Trophoblast cell (in vitro differentiated cells and primary cell): ENCODE measurements around the gene TRAPPC11.

ENCODE experiments used
- DNase-seq, 2 donors: peaks; one replicate each; pipeline ENCODE4 v3.0.0-alpha.2; 2016
- H2AFZ ChIP-seq: 2 replicates; pipeline ENCODE4 v1.6.1; 2013; ENCODE audit warnings: low read length, moderate library complexity, mild to moderate bottlenecking; ENCODE audit not compliant: insufficient read depth, poor library complexity
- H2AK5ac ChIP-seq: 2 replicates; pipeline ENCODE4 v1.6.1; 2013; ENCODE audit warnings: mild to moderate bottlenecking, low read length
- H2BK120ac ChIP-seq: 2 replicates; pipeline ENCODE4 v1.6.1; 2013; ENCODE audit warnings: low read length, mild to moderate bottlenecking, moderate library complexity; ENCODE audit not compliant: insufficient read depth, poor library complexity
- H2BK12ac ChIP-seq: 2 replicates; pipeline ENCODE4 v1.6.1; 2013; ENCODE audit warnings: mild to moderate bottlenecking, low read length, moderate library complexity
- H2BK5ac ChIP-seq: 2 replicates; pipeline ENCODE4 v1.6.1; 2013; ENCODE audit warnings: low read length, low read depth, moderate library complexity, mild to moderate bottlenecking; ENCODE audit not compliant: poor library complexity
- H3K14ac ChIP-seq: 2 replicates; pipeline ENCODE4 v1.6.1; 2013; ENCODE audit warnings: mild to moderate bottlenecking, low read length
- H3K18ac ChIP-seq: 2 replicates; pipeline ENCODE4 v1.6.1; 2013; ENCODE audit warnings: mild to moderate bottlenecking, low read length
- H3K23ac ChIP-seq: 2 replicates; pipeline ENCODE4 v1.6.1; 2013; ENCODE audit warnings: low read length
- H3K27ac ChIP-seq: 2 replicates; pipeline ENCODE4 v1.5.1; 2013; ENCODE audit warnings: low read depth, mild to moderate bottlenecking, inconsistent platforms, low read length, moderate library complexity
- H3K27me3 ChIP-seq: 2 replicates; pipeline ENCODE4 v1.6.1; 2013; ENCODE audit warnings: inconsistent platforms, mild to moderate bottlenecking, low read length, moderate library complexity; ENCODE audit not compliant: insufficient read depth
- H3K36me3 ChIP-seq, 2 experiments: 1 replicate in 1 of 2; 2 replicates in 1 of 2; pipeline ENCODE4 v1.6.1; 2013; ENCODE audit warnings: low read length in 2 of 2, mild to moderate bottlenecking in 2 of 2, moderate library complexity in 1 of 2; ENCODE audit not compliant: insufficient read depth in 2 of 2, control insufficient read depth in 1 of 2
- H3K4ac ChIP-seq: 2 replicates; pipeline ENCODE4 v1.6.1; 2013; ENCODE audit warnings: low read depth, mild to moderate bottlenecking, low read length, moderate library complexity
- H3K4me1 ChIP-seq, 2 experiments: 1 replicate in 1 of 2; 2 replicates in 1 of 2; pipeline ENCODE4 v1.6.1; 2013; ENCODE audit warnings: low read length in 2 of 2, mild to moderate bottlenecking in 2 of 2, moderate library complexity in 1 of 2; ENCODE audit not compliant: insufficient read depth in 2 of 2, control insufficient read depth in 1 of 2
- H3K4me2 ChIP-seq: 2 replicates; pipeline ENCODE4 v1.6.1; 2013; ENCODE audit warnings: inconsistent platforms, mild to moderate bottlenecking, low read length, moderate library complexity
- H3K4me3 ChIP-seq: 2 replicates; pipeline ENCODE4 v1.5.1; 2013; ENCODE audit warnings: mild to moderate bottlenecking, low read depth, low read length, inconsistent platforms
- H3K79me1 ChIP-seq: one replicate; pipeline ENCODE4 v1.6.1; 2013; ENCODE audit warnings: low read length
- H3K79me2 ChIP-seq: 2 replicates; pipeline ENCODE4 v1.6.1; 2013; ENCODE audit warnings: low read length, mild to moderate bottlenecking; ENCODE audit not compliant: control insufficient read depth, insufficient read depth, poor library complexity
- H3K9ac ChIP-seq: 2 replicates; pipeline ENCODE4 v1.6.1; 2013; ENCODE audit warnings: mild to moderate bottlenecking, low read length
- H3K9me3 ChIP-seq: 2 replicates; pipeline ENCODE4 v1.6.1; 2013; ENCODE audit warnings: low read depth, mild to moderate bottlenecking, control low read depth, inconsistent platforms, low read length; ENCODE audit not compliant: insufficient read depth
- H4K12ac ChIP-seq: 2 replicates; pipeline ENCODE4 v1.6.1; 2013; ENCODE audit warnings: low read depth, mild to moderate bottlenecking, low read length, moderate library complexity
- H4K8ac ChIP-seq: 2 replicates; pipeline ENCODE4 v1.6.1; 2013; ENCODE audit warnings: low read depth, mild to moderate bottlenecking, low read length, moderate library complexity
- H4K91ac ChIP-seq: one replicate; pipeline ENCODE4 v1.6.1; 2013; ENCODE audit warnings: low read depth, mild to moderate bottlenecking, low read length, moderate library complexity
- WGBS: extraction: QIAGEN DNeasy Blood & Tissue Kit; methylation state at CpG from one replicate; pipeline ENCODE4 v1.1.7; 2013; ENCODE audit warnings: missing lambda C conversion rate; ENCODE audit not compliant: insufficient read length, insufficient coverage; ENCODE audit errors: extremely low coverage; 5-methylcytosine and 5-hydroxymethylcytosine counted together

Gene TRAPPC11

DNA sequence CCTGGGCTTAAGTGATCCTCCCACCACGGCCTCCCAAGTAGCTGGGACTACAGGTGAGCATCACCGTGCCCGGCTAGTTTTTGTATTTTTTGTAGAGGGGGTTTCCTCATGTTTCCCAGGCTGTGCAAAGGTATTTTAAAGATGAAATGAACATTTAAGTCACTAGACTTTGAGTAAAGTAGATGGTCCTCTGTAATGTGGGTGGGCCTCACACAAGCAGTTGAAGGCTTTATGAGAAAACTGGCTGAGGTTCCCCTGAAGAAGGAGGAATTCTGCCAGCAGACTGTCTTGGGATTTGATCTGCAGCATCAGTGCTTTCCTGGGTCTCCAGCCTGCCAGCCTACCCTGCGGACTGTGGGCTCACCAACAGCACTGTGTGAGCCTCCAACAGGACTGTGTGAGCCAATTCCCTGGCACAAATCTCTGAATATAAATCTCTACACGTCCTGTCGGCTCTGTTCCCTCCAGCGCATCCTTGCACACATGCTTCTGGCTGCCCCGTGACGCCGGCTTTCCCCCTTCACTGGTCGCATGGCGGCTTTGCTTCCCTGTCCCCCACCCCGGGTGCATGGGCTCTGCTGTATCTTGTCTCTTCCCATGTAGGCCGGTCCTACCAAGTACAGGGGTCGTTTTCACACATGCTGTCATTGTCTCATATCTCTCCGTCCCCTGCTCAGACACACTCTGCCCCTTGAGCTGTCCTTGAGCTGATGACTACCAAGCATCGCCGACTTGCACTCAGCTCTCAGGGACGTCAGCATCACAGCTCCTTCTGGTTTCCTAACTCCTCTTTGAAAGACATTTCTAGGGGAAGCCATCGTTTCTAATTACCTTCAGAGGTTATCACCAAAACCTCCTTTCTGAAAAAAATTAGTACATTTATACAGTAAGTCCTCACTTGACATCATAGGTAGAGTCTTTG lies 46.5 kb upstream of the TRAPPC11 start:
- no peak overlapping the region for H2BK5ac ChIP-seq
- H3K9me3 ChIP-seq: no peaks in the 10 kb centered on the region
- H3K27ac ChIP-seq: no peak overlapping the region
- H3K27me3 ChIP-seq: no peaks in the 10 kb centered on the region
- H3K36me3 ChIP-seq: no peaks in the 10 kb centered on the region
- no peak overlapping the region for H3K23ac ChIP-seq
- no peak overlapping the region for H3K4me2 ChIP-seq
- H2AK5ac ChIP-seq: no peak overlapping the region
- no peak overlapping the region for H2BK12ac ChIP-seq
- no CpG with 5 or more reads among the region's 20 CpGs for WGBS
- no peaks in the 10 kb centered on the region for H3K79me2 ChIP-seq
- H2AFZ ChIP-seq: no peak overlapping the region
- no peak overlapping the region for H3K18ac ChIP-seq
- H3K4me1 ChIP-seq: peaks cover 2 to 4% of the 10 kb centered on the region in 2 experiments
- no peaks in the 10 kb centered on the region for H3K79me1 ChIP-seq
- H4K12ac ChIP-seq: no peak overlapping the region
- H3K4me3 ChIP-seq: no peak overlapping the region
- H2BK120ac ChIP-seq: no peak overlapping the region
- H4K91ac ChIP-seq: no peak overlapping the region
- H4K8ac ChIP-seq: no peak overlapping the region
- H3K9ac ChIP-seq: no peak overlapping the region
- no peak overlapping the region for H3K14ac ChIP-seq
- no peak for DNase-seq
- H3K4ac ChIP-seq: no peak overlapping the region

DNA sequence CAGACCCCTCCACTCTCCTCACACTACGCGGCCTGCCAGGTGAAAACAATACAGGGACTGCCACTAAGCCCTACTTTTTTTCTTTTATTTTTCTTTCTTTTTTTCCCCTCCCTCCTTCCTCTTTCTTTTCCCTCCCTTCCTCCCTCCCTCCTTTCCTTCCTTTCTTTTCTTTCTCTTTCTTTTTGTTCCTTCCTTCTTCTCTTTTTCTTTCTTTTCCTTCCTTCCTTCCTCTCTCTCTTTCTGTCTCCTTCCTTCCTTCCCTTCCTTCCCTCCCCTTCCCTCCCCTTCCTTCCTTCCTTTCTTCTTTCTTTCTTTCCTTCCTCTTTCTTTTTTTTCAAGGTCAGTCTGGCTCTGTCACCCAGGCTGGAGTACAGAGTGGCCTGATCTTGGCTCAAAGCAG lies 42.0 kb upstream of the TRAPPC11 start:
- Histone ChIP-seq H3K23ac (no peak overlapping the region), H3K14ac (no peak overlapping the region), H3K4me2 (no peak overlapping the region), H3K27me3 (no peaks in the 10 kb centered on the region), H2AFZ (no peak overlapping the region), H2BK12ac (no peak overlapping the region), H3K36me3 (no peaks in the 10 kb centered on the region), H4K8ac (no peak overlapping the region), H2AK5ac (no peak overlapping the region), H3K4me3 (no peak overlapping the region), H3K79me2 (no peaks in the 10 kb centered on the region), H2BK5ac (no peak overlapping the region), H4K12ac (no peak overlapping the region), H3K79me1 (no peaks in the 10 kb centered on the region), H3K18ac (no peak overlapping the region), H4K91ac (no peak overlapping the region), H3K9me3 (no peaks in the 10 kb centered on the region), H3K4ac (no peak overlapping the region), H2BK120ac (no peak overlapping the region), H3K9ac (no peak overlapping the region), H3K4me1 (no peaks in the 10 kb centered on the region), H3K27ac (no peak overlapping the region)
- WGBS: no CpG with 5 or more reads among the region's 2 CpGs
- DNase-seq: no peak

DNA sequence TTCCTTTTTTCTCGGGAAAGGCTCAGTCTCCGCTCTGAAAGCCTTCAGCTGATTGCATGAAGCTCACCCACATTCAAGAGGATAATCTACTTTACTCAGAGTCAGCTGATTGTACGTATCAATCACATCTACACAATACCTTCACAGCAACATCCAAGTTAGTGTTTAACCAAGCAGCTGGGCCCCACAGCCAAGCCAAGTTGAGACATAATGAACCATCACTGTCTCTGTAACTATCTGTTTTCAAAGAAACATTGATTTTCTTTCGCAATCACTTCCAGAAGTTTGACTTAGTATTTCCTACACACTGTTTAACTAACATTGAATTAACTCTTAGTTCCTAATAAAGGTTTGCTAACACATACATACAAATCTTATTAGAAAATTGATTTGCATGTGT lies 40.4 kb upstream of the TRAPPC11 start:
- peak in 1 of 2 donors; percentile 28 for DNase-seq
- H3K79me2 ChIP-seq: no peaks in the 10 kb centered on the region
- H3K4ac ChIP-seq: no peak overlapping the region
- no peaks in the 10 kb centered on the region for H3K27me3 ChIP-seq
- no peak overlapping the region for H3K23ac ChIP-seq
- H3K9me3 ChIP-seq: no peaks in the 10 kb centered on the region
- no peaks in the 10 kb centered on the region for H3K4me1 ChIP-seq
- no peak overlapping the region for H3K14ac ChIP-seq
- H3K79me1 ChIP-seq: no peaks in the 10 kb centered on the region
- H2BK5ac ChIP-seq: no peak overlapping the region
- no peak overlapping the region for H3K9ac ChIP-seq
- no peak overlapping the region for H2BK120ac ChIP-seq
- H4K8ac ChIP-seq: no peak overlapping the region
- WGBS: no CpG with 5 or more reads among the region's 4 CpGs
- no peak overlapping the region for H3K18ac ChIP-seq
- H2BK12ac ChIP-seq: no peak overlapping the region
- H2AFZ ChIP-seq: no peak overlapping the region
- no peak overlapping the region for H2AK5ac ChIP-seq
- H3K4me3 ChIP-seq: no peak overlapping the region
- no peak overlapping the region for H3K4me2 ChIP-seq
- H4K12ac ChIP-seq: no peak overlapping the region
- H3K36me3 ChIP-seq: no peaks in the 10 kb centered on the region
- no peak overlapping the region for H3K27ac ChIP-seq
- no peak overlapping the region for H4K91ac ChIP-seq

DNA sequence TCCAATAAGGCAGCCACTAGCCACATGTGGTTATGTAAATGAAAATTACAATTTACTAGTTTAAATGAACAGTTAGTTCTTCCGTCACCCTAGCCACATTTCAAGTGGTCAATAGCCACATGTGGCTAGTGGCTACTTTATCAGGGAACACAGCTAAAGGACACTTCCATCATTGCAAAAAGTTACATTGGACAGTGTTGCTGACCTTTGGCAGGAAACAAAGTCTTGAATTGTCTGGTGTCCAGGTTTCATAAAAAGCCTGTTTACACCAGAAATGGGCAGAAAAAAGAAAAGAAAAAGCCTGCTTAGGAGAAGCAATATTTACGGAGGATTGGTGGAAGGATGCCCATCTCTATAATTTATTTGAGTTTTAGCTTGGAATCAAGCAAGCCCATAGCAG lies 38.7 kb upstream of the TRAPPC11 start:
- H3K4me2 ChIP-seq: no peak overlapping the region
- no peak overlapping the region for H3K23ac ChIP-seq
- no peaks in the 10 kb centered on the region for H3K36me3 ChIP-seq
- no peak overlapping the region for H2BK12ac ChIP-seq
- H4K91ac ChIP-seq: no peak overlapping the region
- no peaks in the 10 kb centered on the region for H3K79me2 ChIP-seq
- no peak overlapping the region for H3K9ac ChIP-seq
- no peak overlapping the region for H2BK5ac ChIP-seq
- no peak overlapping the region for H2BK120ac ChIP-seq
- H3K4me1 ChIP-seq: no peaks in the 10 kb centered on the region
- H3K27me3 ChIP-seq: no peaks in the 10 kb centered on the region
- H3K79me1 ChIP-seq: no peaks in the 10 kb centered on the region
- DNase-seq: no peak
- no peak overlapping the region for H3K18ac ChIP-seq
- H2AK5ac ChIP-seq: no peak overlapping the region
- no peak overlapping the region for H4K8ac ChIP-seq
- no peak overlapping the region for H3K4me3 ChIP-seq
- H4K12ac ChIP-seq: no peak overlapping the region
- H3K14ac ChIP-seq: no peak overlapping the region
- H3K4ac ChIP-seq: no peak overlapping the region
- peaks cover 2% of the 10 kb centered on the region for H3K9me3 ChIP-seq
- no CpG with 5 or more reads among the region's 2 CpGs for WGBS
- no peak overlapping the region for H3K27ac ChIP-seq
- no peak overlapping the region for H2AFZ ChIP-seq
